Endothelial cell of umbilical vein (primary cell): ENCODE measurements around the gene SPEN. TPM values are rescaled to one million over a fixed set of nuclear protein-coding genes. Genes with fewer than 3 reads are reported as not detected.

ENCODE experiments used
- BruUV-seq: library from RNA; stranded (reverse); fragments of 400-500 nt; replicated peaks from 2 replicates; lab custom pipeline; 2021; lab: Mats Ljungman, UMichigan
- CTCF ChIA-PET: fragments of 300-600, 350-600 bp; sonication (Branson Sonifier 250); formaldehyde crosslinking; loops from one replicate; lab custom pipeline; 2021; ENCODE audit warnings: antibody characterized with exemption, inconsistent platforms; lab: Charles Lee
- POLR2A ChIA-PET: fragments of 300-600, 350-600 bp; sonication (Branson Sonifier 250); formaldehyde crosslinking; loops from one replicate; lab custom pipeline; 2021; ENCODE audit warnings: antibody characterized with exemption, inconsistent platforms; lab: Charles Lee
- DNase-seq: peaks from one replicate; pipeline ENCODE4 v3.0.0-alpha.2; 2011; ENCODE audit warnings: low read depth, low spot score
- FAIRE-seq: peaks from 2 replicates; lab custom pipeline; 2011; peaks lifted over from hg19 to GRCh38; lab: Jason Lieb, UNC
- H2AFZ ChIP-seq: 2 replicates; pipeline ENCODE4 v1.6.0; 2012; ENCODE audit warnings: low read depth, low read length, control low read depth, inconsistent platforms
- H3K27ac ChIP-seq: 2 replicates; pipeline ENCODE4 v1.5.1; 2011; ENCODE audit warnings: low read depth, mild to moderate bottlenecking, control low read depth, low read length, moderate library complexity; ENCODE audit not compliant: insufficient read depth
- H3K27me3 ChIP-seq, 2 experiments: 2 replicates each; pipeline versions ENCODE4 v1.6.0 to v1.6.1; 2011; ENCODE audit warnings: low read length in 2 of 2, mixed read lengths in 1 of 2; ENCODE audit not compliant: control insufficient read depth in 2 of 2, insufficient read depth in 2 of 2
- H3K36me3 ChIP-seq, 2 experiments: 2 replicates in 1 of 2; 3 replicates in 1 of 2; pipeline ENCODE4 v1.5.1; 2011; ENCODE audit warnings: low read length in 2 of 2, mild to moderate bottlenecking in 1 of 2, moderate library complexity in 1 of 2; ENCODE audit not compliant: control insufficient read depth in 2 of 2, insufficient read depth in 2 of 2; ENCODE audit errors: extremely low read depth in 1 of 2
- H3K4me1 ChIP-seq: 3 replicates; pipeline ENCODE4 v1.5.1; 2011; ENCODE audit warnings: mild to moderate bottlenecking, low read length; ENCODE audit not compliant: control insufficient read depth, insufficient read depth; ENCODE audit errors: extremely low read depth
- H3K4me2 ChIP-seq: 2 replicates; pipeline ENCODE4 v1.6.1; 2011; ENCODE audit warnings: low read length, control low read depth, mixed read lengths; ENCODE audit not compliant: insufficient read depth
- H3K4me3 ChIP-seq, 3 experiments: fragments of 200-600 bp in 1 of 3; sonication (generic), shearing (Covaris generic) in 1 of 3; replicated peaks in 1 of 3; 2 replicates each; pipeline ENCODE4 v1.5.1; 2011 to 2016; ENCODE audit warnings: control low read depth in 3 of 3, low read length in 3 of 3, mild to moderate bottlenecking in 2 of 3, inconsistent platforms in 1 of 3, low read depth in 1 of 3, moderate library complexity in 1 of 3; ENCODE audit not compliant: insufficient read depth in 1 of 3
- H3K79me2 ChIP-seq: 2 replicates; pipeline ENCODE4 v1.6.0; 2012; ENCODE audit warnings: low read length, inconsistent platforms; ENCODE audit not compliant: control insufficient read depth, insufficient read depth
- H3K9ac ChIP-seq: replicated peaks from 2 replicates; pipeline ENCODE3; 2011; ENCODE audit warnings: low read length, control low read depth; ENCODE audit not compliant: insufficient read depth; ENCODE audit errors: extremely low read depth
- H3K9me1 ChIP-seq: replicated peaks from 3 replicates; pipeline ENCODE4 v1.6.0; 2011; ENCODE audit warnings: mild to moderate bottlenecking, low read length; ENCODE audit not compliant: control insufficient read depth, insufficient read depth; ENCODE audit errors: extremely low read depth
- H3K9me3 ChIP-seq: replicated peaks from 2 replicates; pipeline ENCODE4 v1.5.1; 2012; ENCODE audit warnings: low read length, inconsistent platforms; ENCODE audit not compliant: control insufficient read depth, insufficient read depth
- H4K20me1 ChIP-seq: replicated peaks from 2 replicates; pipeline ENCODE3; 2011; ENCODE audit warnings: mild to moderate bottlenecking, low read length; ENCODE audit not compliant: control insufficient read depth, insufficient read depth; ENCODE audit errors: extremely low read depth
- EZH2 ChIP-seq: IDR thresholded peaks from 2 replicates; pipeline ENCODE4 v1.6.1; 2012; ENCODE audit warnings: borderline replicate concordance, low read depth, mild to moderate bottlenecking, moderate library complexity, low read length, inconsistent platforms; ENCODE audit not compliant: severe bottlenecking
- FOS ChIP-seq: IDR thresholded peaks from 2 replicates; pipeline ENCODE4 v1.6.1; 2011; ENCODE audit warnings: mild to moderate bottlenecking, low read length, moderate library complexity, borderline replicate concordance; ENCODE audit not compliant: insufficient read depth
- GATA2 ChIP-seq: IDR thresholded peaks from 2 replicates; pipeline ENCODE4 v1.7.0; 2011; ENCODE audit warnings: low read depth, mild to moderate bottlenecking, moderate library complexity, mixed read lengths, low read length; ENCODE audit not compliant: insufficient read length, insufficient read depth
- JUN ChIP-seq: IDR thresholded peaks from 2 replicates; pipeline ENCODE4 v1.6.1; 2011; ENCODE audit warnings: borderline replicate concordance, low read depth; ENCODE audit not compliant: insufficient read length, insufficient read depth
- MYC ChIP-seq: IDR thresholded peaks from one replicate; pipeline ENCODE4 v1.6.1; 2011; ENCODE audit warnings: mild to moderate bottlenecking, low read depth, low read length
- POLR2A ChIP-seq: IDR thresholded peaks from 2 replicates; pipeline ENCODE4 v1.6.1; 2012; ENCODE audit warnings: low read depth, mild to moderate bottlenecking, control low read depth, low read length
- POLR2AphosphoS5 ChIP-seq: IDR thresholded peaks from 2 replicates; pipeline ENCODE4 v1.6.1; 2012; ENCODE audit warnings: low read depth, mild to moderate bottlenecking, control low read depth, low read length, moderate library complexity; ENCODE audit not compliant: insufficient read depth
- dilution Hi-C: fragments of 300-500 bp; cut with MboI; formaldehyde crosslinking; loops from one replicate; pipeline ENCODE4 v1.15.0; 2019; ENCODE audit warnings: low sequenced_read_pairs; ENCODE audit not compliant: extremely low pct_ligation_motif_present
- intact Hi-C: fragments of 100-400 bp; cut with micrococcal nuclease; formaldehyde crosslinking; loops from one replicate; pipeline ENCODE4 v1.10.0; 2022
- polyA plus RNA-seq, 4 experiments: library from polyadenylated mRNA; depleted of rRNA in 3 of 4; stranded (reverse) in 3 of 4; unstranded in 1 of 4; fragments of >200 nt; gene quantifications; 2 replicates each; pipeline versions ENCODE4 v1.2.1 to v1.2.3, GENCODE V29; 2011 to 2012; ENCODE audit warnings: missing spikeins in 1 of 4
- total RNA-seq: library from RNA; stranded (reverse); gene quantifications from 2 replicates; pipeline ENCODE4 v1.2.3, GENCODE V29; 2021
- TF ChIP-seq, protein P1 (sequence below), 2 donors: IDR thresholded peaks; 1 replicate in 1 of 2; 2 replicates in 1 of 2; pipeline ENCODE4 v1.5.1; 2011; ENCODE audit warnings: low read length in 2 of 2, mild to moderate bottlenecking in 2 of 2, moderate library complexity in 2 of 2, control low read depth in 1 of 2, inconsistent platforms in 1 of 2, low read depth in 1 of 2; ENCODE audit not compliant: insufficient read depth in 1 of 2; ENCODE audit errors: extremely low read depth in 1 of 2
- TF ChIP-seq, protein P2 (sequence below): IDR thresholded peaks from 2 replicates; pipeline ENCODE4 v1.6.1; 2011; ENCODE audit not compliant: insufficient read depth, insufficient read length

Gene SPEN
- total and polyA plus RNA-seq, 2 donors (not counting 3 experiments of a cell fraction or from before 2014, with no cell fraction given): 9.3 to 44.4 TPM

DNA sequence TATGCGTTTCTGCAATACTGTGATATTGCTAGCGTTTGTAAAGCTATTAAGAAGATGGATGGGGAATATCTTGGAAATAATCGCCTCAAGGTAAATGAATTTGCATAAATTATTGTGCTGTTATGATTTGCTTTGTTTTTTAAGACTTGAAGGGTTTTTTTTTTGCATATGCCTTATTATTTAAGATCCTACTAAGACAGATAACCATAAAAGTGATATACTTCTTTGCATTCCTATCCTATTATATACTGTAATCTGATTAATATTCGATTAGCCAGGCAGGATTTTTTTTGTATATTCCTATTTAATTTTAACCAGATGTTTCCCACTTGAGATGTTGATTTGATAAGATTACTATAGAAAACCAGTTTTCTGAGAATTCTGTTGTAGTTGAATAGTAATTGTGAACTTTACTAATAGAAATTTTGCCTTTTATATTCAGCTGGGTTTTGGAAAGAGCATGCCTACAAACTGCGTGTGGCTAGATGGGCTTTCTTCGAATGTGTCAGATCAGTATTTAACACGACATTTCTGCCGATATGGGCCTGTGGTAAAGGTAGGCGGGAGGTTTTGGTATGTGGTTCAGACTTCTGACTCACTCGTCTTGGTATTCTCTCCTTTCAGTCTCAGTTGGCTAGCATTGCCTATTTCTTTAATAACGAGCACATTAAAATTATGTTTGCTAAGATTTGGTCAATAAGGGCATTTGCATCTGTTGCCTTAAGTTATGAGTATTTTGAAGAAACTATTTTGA is 71.6 kb downstream of the SPEN start:
- FAIRE-seq (no peak), DNase-seq (no peak)
- H3K79me2 ChIP-seq: peaks cover 12% of the 10 kb centered on the region
- intact Hi-C loops (no loop called here), dilution Hi-C loops (no loop called here)
- ChIA-PET CTCF (no interaction called here), POLR2A (no interaction called here)
- H3K27ac ChIP-seq: no peak overlapping the region
- peaks cover 5% of the 10 kb centered on the region for H3K4me1 ChIP-seq
- no peak overlapping the region for H3K4me3 ChIP-seq
- BruUV-seq: no TSS peak
- no peak overlapping the region for H2AFZ ChIP-seq
- no peaks in the 10 kb centered on the region for H3K27me3 ChIP-seq
- H3K36me3 ChIP-seq: peaks cover 0 to 11% of the 10 kb centered on the region in 2 experiments
- H4K20me1 ChIP-seq: no peaks in the 10 kb centered on the region
- H3K4me2 ChIP-seq: no peak overlapping the region
- no peak overlapping the region for H3K9ac ChIP-seq
- TF ChIP-seq POLR2AphosphoS5: no peak
- no peak for TF ChIP-seq MYC
- TF ChIP-seq JUN: no peak
- TF ChIP-seq EZH2: no peak
- TF ChIP-seq, protein P1, sequence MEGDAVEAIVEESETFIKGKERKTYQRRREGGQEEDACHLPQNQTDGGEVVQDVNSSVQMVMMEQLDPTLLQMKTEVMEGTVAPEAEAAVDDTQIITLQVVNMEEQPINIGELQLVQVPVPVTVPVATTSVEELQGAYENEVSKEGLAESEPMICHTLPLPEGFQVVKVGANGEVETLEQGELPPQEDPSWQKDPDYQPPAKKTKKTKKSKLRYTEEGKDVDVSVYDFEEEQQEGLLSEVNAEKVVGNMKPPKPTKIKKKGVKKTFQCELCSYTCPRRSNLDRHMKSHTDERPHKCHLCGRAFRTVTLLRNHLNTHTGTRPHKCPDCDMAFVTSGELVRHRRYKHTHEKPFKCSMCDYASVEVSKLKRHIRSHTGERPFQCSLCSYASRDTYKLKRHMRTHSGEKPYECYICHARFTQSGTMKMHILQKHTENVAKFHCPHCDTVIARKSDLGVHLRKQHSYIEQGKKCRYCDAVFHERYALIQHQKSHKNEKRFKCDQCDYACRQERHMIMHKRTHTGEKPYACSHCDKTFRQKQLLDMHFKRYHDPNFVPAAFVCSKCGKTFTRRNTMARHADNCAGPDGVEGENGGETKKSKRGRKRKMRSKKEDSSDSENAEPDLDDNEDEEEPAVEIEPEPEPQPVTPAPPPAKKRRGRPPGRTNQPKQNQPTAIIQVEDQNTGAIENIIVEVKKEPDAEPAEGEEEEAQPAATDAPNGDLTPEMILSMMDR (IDR thresholded peaks at IDR 0.05; ENCODE audit: extremely low read depth in 1 of 2, insufficient read depth in 1 of 2, low read depth in 1 of 2, low read length in 2 of 2): no peak
- TF ChIP-seq, protein P2, sequence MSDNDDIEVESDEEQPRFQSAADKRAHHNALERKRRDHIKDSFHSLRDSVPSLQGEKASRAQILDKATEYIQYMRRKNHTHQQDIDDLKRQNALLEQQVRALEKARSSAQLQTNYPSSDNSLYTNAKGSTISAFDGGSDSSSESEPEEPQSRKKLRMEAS: no peak
- no peak for TF ChIP-seq GATA2
- TF ChIP-seq POLR2A: no peak
- no peak for TF ChIP-seq FOS
- H3K9me1 ChIP-seq: no peaks in the 10 kb centered on the region
- H3K9me3 ChIP-seq: no peaks in the 10 kb centered on the region
